GM12801 (cell line): ENCODE results near the gene HADH.

Source experiments
- TF ChIP-seq, protein P1 (sequence below): IDR thresholded peaks from one replicate; pipeline ENCODE4 v1.5.1; 2011; ENCODE audit warnings: control low read depth; ENCODE audit not compliant: insufficient read length; ENCODE audit errors: extremely low read depth

HADH gene

GRCh38 chr4:108048157-108048556, 58.5 kb downstream of the HADH start:
- TF ChIP-seq, protein P1, sequence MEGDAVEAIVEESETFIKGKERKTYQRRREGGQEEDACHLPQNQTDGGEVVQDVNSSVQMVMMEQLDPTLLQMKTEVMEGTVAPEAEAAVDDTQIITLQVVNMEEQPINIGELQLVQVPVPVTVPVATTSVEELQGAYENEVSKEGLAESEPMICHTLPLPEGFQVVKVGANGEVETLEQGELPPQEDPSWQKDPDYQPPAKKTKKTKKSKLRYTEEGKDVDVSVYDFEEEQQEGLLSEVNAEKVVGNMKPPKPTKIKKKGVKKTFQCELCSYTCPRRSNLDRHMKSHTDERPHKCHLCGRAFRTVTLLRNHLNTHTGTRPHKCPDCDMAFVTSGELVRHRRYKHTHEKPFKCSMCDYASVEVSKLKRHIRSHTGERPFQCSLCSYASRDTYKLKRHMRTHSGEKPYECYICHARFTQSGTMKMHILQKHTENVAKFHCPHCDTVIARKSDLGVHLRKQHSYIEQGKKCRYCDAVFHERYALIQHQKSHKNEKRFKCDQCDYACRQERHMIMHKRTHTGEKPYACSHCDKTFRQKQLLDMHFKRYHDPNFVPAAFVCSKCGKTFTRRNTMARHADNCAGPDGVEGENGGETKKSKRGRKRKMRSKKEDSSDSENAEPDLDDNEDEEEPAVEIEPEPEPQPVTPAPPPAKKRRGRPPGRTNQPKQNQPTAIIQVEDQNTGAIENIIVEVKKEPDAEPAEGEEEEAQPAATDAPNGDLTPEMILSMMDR = no peak

GRCh38 chr4:108048997-108049396, 59.3 kb downstream of the HADH start:
- TF ChIP-seq, protein P1 = no peak

GRCh38 chr4:108049406-108049805, 59.7 kb downstream of the HADH start:
- TF ChIP-seq, protein P1 = no peak

GRCh38 chr4:108051343-108051742, 61.7 kb downstream of the HADH start:
- TF ChIP-seq, protein P1 = no peak

- TF ChIP-seq, protein P1 = no peak
These were observed 63.0 kb downstream of the HADH start for GRCh38 chr4:108052558-108053120.

GRCh38 chr4:108053251-108053711, 63.6 kb downstream of the HADH start:
- TF ChIP-seq, protein P1 = no peak

- TF ChIP-seq, protein P1 = no peak
These were observed 64.4 kb downstream of the HADH start for GRCh38 chr4:108054025-108054638.
